A549 (cell line): ENCODE results near the gene ZBED5. TPM values are rescaled to one million over a fixed set of nuclear protein-coding genes. Genes with fewer than 3 reads are reported as not detected.

Experiments used
- CEBPB ChIP-seq, 2 experiments: fragments of >200 bp in 1 of 2; sonication (Bioruptor Twin) in 1 of 2; formaldehyde crosslinking in 1 of 2; IDR thresholded peaks; 2 replicates each; pipeline ENCODE4 v1.6.1; 2012 to 2016
- EHF ChIP-seq: fragments of 250-450 bp; sonication (Bioruptor Pico); IDR thresholded peaks from 2 replicates; pipeline ENCODE4 v1.5.0; 2020; ENCODE audit warnings: mild to moderate bottlenecking
- EHMT2 ChIP-seq: fragments of 200-600 bp; sonication (generic); IDR thresholded peaks from 2 replicates; pipeline ENCODE4 v1.6.1; 2016; ENCODE audit warnings: antibody characterized with exemption, low read depth, mild to moderate bottlenecking, moderate library complexity
- ESRRA ChIP-seq: fragments of 150-350 bp; IDR thresholded peaks from 2 replicates; pipeline ENCODE4 v1.6.1; 2014; ENCODE audit warnings: mild to moderate bottlenecking, low read length, borderline replicate concordance
- FOSB ChIP-seq: fragments of 250-450 bp; sonication (Bioruptor Pico); IDR thresholded peaks from 2 replicates; pipeline ENCODE4 v1.5.0; 2020; ENCODE audit warnings: mild to moderate bottlenecking, moderate library complexity
- FOSL2 ChIP-seq, 2 experiments: fragments of 450-650 bp in 1 of 2; fragments of >200 bp in 1 of 2; sonication (Bioruptor Twin) in 1 of 2; formaldehyde crosslinking; IDR thresholded peaks; 2 replicates each; pipeline versions ENCODE4 v1.5.0 to v1.6.1; 2016 to 2020; ENCODE audit warnings: mild to moderate bottlenecking in 1 of 2, moderate library complexity in 1 of 2
- HEYL ChIP-seq: fragments of 250-450 bp; sonication (Bioruptor Pico); IDR thresholded peaks from 2 replicates; pipeline ENCODE4 v1.8.0; 2021; ENCODE audit warnings: mild to moderate bottlenecking, moderate library complexity
- HOXA7 ChIP-seq: fragments of 250-450 bp; sonication (Bioruptor Pico); IDR thresholded peaks from 2 replicates; pipeline ENCODE4 v1.5.0; 2020; ENCODE audit warnings: mild to moderate bottlenecking, moderate library complexity
- HOXB13 ChIP-seq: fragments of 250-450 bp; sonication (Bioruptor Pico); IDR thresholded peaks from 2 replicates; pipeline ENCODE4 v1.5.0; 2020; ENCODE audit warnings: low read depth, mild to moderate bottlenecking, moderate library complexity
- HOXB5 ChIP-seq: fragments of 250-450 bp; sonication (Bioruptor Pico); IDR thresholded peaks from 2 replicates; pipeline ENCODE4 v1.5.0; 2020; ENCODE audit warnings: mild to moderate bottlenecking, moderate library complexity
- KDM1A ChIP-seq: fragments of 200-600 bp; sonication (generic); IDR thresholded peaks from 2 replicates; pipeline ENCODE4 v1.6.1; 2016; ENCODE audit warnings: low read depth, mild to moderate bottlenecking
- KDM5A ChIP-seq: fragments of 200-600 bp; sonication (generic); IDR thresholded peaks from 2 replicates; pipeline ENCODE4 v1.6.1; 2016; ENCODE audit warnings: antibody characterized with exemption, mild to moderate bottlenecking
- MAFK ChIP-seq: fragments of 450-650 bp; IDR thresholded peaks from 2 replicates; pipeline ENCODE4 v1.6.1; 2014; ENCODE audit not compliant: partially characterized antibody
- MAX ChIP-seq: IDR thresholded peaks from 2 replicates; pipeline ENCODE4 v1.6.1; 2012
- MAZ ChIP-seq: fragments of 150-350 bp; IDR thresholded peaks from 2 replicates; pipeline ENCODE4 v1.6.1; 2014; ENCODE audit warnings: antibody characterized with exemption, low read depth, low read length, borderline replicate concordance
- NPAS2 ChIP-seq: fragments of 250-450 bp; sonication (Bioruptor Pico); IDR thresholded peaks from 2 replicates; pipeline ENCODE4 v1.8.0; 2022; ENCODE audit warnings: mild to moderate bottlenecking, moderate library complexity, borderline replicate concordance
- POLR2AphosphoS2 ChIP-seq: conservative IDR thresholded peaks from 2 replicates; pipeline ENCODE4 v1.6.1; 2012; ENCODE audit warnings: low read length, improper control_type of control experiment, inconsistent platforms
- RARB ChIP-seq: fragments of 250-450 bp; sonication (Bioruptor Pico); IDR thresholded peaks from 2 replicates; pipeline ENCODE4 v1.8.0; 2021; ENCODE audit warnings: mild to moderate bottlenecking, moderate library complexity
- RFX5 ChIP-seq: fragments of 450-650 bp; IDR thresholded peaks from 2 replicates; pipeline ENCODE4 v1.7.1; 2014; ENCODE audit warnings: antibody characterized with exemption, mild to moderate bottlenecking, moderate library complexity
- TP53 ChIP-seq: fragments of 250-450 bp; sonication (Bioruptor Pico); IDR thresholded peaks from 2 replicates; pipeline ENCODE4 v1.5.0; 2021; ENCODE audit warnings: mild to moderate bottlenecking, moderate library complexity
- USF2 ChIP-seq: fragments of 450-650 bp; IDR thresholded peaks from 2 replicates; pipeline ENCODE4 v1.6.1; 2014; ENCODE audit warnings: antibody characterized with exemption
- ZC3H11A ChIP-seq: fragments of 450-650 bp; IDR thresholded peaks from 2 replicates; pipeline ENCODE4 v1.6.1; 2014; ENCODE audit warnings: antibody characterized with exemption, mild to moderate bottlenecking
- polyA plus RNA-seq, 4 experiments: library from polyadenylated mRNA; depleted of rRNA in 3 of 4; stranded (reverse); fragments of >200 nt; fragmentation: RNase III in 1 of 4; extraction: RNeasy Plus Mini Kit Qiagen cat#74134 plus additional on column Dnase treatment in 1 of 4; gene quantifications; 2 replicates in 3 of 4; 3 replicates in 1 of 4; pipeline ENCODE4 v1.2.3, GENCODE V29; 2011 to 2017
- TF ChIP-seq, protein P1 (sequence below): fragments of >200 bp; sonication (Bioruptor Twin); formaldehyde crosslinking; IDR thresholded peaks from 3 replicates; pipeline ENCODE4 v1.5.1; 2016
- TF ChIP-seq, protein P2 (sequence below): fragments of >200 bp; sonication (Bioruptor Twin); formaldehyde crosslinking; IDR thresholded peaks from 2 replicates; pipeline ENCODE4 v1.6.1; 2016
- TF ChIP-seq, protein P3 (sequence below): fragments of 250-450 bp; sonication (Bioruptor Pico); IDR thresholded peaks from 2 replicates; pipeline ENCODE4 v1.5.0; 2021; ENCODE audit warnings: mild to moderate bottlenecking, moderate library complexity, borderline replicate concordance

The ZBED5 gene
- polyA plus RNA-seq, 2 of the 4 experiments (the other 2 are of a cell fraction) = 60.6 to 132 TPM

- TF ChIP-seq, protein P1, sequence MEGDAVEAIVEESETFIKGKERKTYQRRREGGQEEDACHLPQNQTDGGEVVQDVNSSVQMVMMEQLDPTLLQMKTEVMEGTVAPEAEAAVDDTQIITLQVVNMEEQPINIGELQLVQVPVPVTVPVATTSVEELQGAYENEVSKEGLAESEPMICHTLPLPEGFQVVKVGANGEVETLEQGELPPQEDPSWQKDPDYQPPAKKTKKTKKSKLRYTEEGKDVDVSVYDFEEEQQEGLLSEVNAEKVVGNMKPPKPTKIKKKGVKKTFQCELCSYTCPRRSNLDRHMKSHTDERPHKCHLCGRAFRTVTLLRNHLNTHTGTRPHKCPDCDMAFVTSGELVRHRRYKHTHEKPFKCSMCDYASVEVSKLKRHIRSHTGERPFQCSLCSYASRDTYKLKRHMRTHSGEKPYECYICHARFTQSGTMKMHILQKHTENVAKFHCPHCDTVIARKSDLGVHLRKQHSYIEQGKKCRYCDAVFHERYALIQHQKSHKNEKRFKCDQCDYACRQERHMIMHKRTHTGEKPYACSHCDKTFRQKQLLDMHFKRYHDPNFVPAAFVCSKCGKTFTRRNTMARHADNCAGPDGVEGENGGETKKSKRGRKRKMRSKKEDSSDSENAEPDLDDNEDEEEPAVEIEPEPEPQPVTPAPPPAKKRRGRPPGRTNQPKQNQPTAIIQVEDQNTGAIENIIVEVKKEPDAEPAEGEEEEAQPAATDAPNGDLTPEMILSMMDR = no peak
- TF ChIP-seq USF2 (no peak), MAZ (no peak), HOXA7 (CRISPR knock-in tag) (no peak), HOXB13 (CRISPR knock-in tag) (no peak), HOXB5 (CRISPR knock-in tag) (no peak), EHF (CRISPR knock-in tag) (no peak), NPAS2 (no peak), POLR2AphosphoS2 (no peak), CEBPB (IDR thresholded peaks at IDR 0.05) (no peak), ZC3H11A (0 out of 2 replicates have a peak, but pooled peaks have one; percentile 7), MAX (peak; percentile 65), EHMT2 (no peak), KDM1A (no peak), KDM5A (peak; percentile 84), FOSL2 (IDR thresholded peaks at IDR 0.05) (no peak), FOSL2 (CRISPR knock-in tag; IDR thresholded peaks at IDR 0.05) (peak; percentile 72), MAFK (peak; percentile 84), ESRRA (no peak), RFX5 (no peak; the same call in 1 of the 2 replicates), RARB (CRISPR knock-in tag) (no peak), HEYL (no peak), FOSB (no peak), TP53 (CRISPR knock-in tag) (no peak)
- TF ChIP-seq, protein P2, sequence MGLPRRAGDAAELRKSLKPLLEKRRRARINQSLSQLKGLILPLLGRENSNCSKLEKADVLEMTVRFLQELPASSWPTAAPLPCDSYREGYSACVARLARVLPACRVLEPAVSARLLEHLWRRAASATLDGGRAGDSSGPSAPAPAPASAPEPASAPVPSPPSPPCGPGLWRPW = no peak
- TF ChIP-seq, protein P3, sequence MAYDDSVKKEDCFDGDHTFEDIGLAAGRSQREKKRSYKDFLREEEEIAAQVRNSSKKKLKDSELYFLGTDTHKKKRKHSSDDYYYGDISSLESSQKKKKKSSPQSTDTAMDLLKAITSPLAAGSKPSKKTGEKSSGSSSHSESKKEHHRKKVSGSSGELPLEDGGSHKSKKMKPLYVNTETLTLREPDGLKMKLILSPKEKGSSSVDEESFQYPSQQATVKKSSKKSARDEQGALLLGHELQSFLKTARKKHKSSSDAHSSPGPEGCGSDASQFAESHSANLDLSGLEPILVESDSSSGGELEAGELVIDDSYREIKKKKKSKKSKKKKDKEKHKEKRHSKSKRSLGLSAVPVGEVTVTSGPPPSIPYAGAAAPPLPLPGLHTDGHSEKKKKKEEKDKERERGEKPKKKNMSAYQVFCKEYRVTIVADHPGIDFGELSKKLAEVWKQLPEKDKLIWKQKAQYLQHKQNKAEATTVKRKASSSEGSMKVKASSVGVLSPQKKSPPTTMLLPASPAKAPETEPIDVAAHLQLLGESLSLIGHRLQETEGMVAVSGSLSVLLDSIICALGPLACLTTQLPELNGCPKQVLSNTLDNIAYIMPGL (CRISPR knock-in tag) = no peak
Measured at GRCh38 chr11:10857709-10858438, at the start of gene ZBED5 (continued).
